Measurements from ENCODE around the gene NF1.

GRCh38 chr17:31294231-31294630 lies 199.5 kb downstream of the NF1 start:
- TF ChIP-seq CTCF (IDR thresholded peaks at IDR 0.05): no peak
- no peak for TF ChIP-seq POLR2A (IDR thresholded peaks at IDR 0.05)

Data from testis (tissue), 2 donors.